Fibroblast of lung (primary cell): ENCODE data around the gene TMEM198. TPM values are rescaled to one million over a fixed set of nuclear protein-coding genes. Genes with fewer than 3 reads are reported as not detected.

ENCODE experiments used
- DNase-seq, 2 donors: peaks; one replicate each; pipeline versions ENCODE4 v3.0.0 to v3.0.0-alpha.2; 2010; ENCODE audit warnings: low read depth in 2 of 2
- H2AFZ ChIP-seq: 2 replicates; pipeline ENCODE4 v1.5.1; 2012; ENCODE audit warnings: low read length, control low read depth, inconsistent platforms
- H3K27ac ChIP-seq: 2 replicates; pipeline ENCODE4 v1.5.1; 2011; ENCODE audit warnings: low read length, control low read depth; ENCODE audit not compliant: insufficient read depth
- H3K27me3 ChIP-seq: 2 replicates; pipeline ENCODE4 v1.5.1; 2011; ENCODE audit warnings: mild to moderate bottlenecking, low read length; ENCODE audit not compliant: control insufficient read depth, insufficient read depth
- H3K36me3 ChIP-seq: 2 replicates; pipeline ENCODE4 v1.5.1; 2011; ENCODE audit warnings: low read length; ENCODE audit not compliant: control insufficient read depth, insufficient read depth
- H3K4me1 ChIP-seq: 2 replicates; pipeline ENCODE4 v1.5.1; 2011; ENCODE audit warnings: low read length; ENCODE audit not compliant: control insufficient read depth, insufficient read depth; ENCODE audit errors: extremely low read depth
- H3K4me2 ChIP-seq: 2 replicates; pipeline ENCODE4 v1.5.1; 2011; ENCODE audit warnings: low read length, control low read depth; ENCODE audit not compliant: insufficient read depth; ENCODE audit errors: extremely low read depth
- H3K4me3 ChIP-seq, 4 experiments: fragments of 200-600 bp in 1 of 4; sonication (generic) in 1 of 4; replicated peaks in 1 of 4; 2 replicates each; pipeline ENCODE4 v1.5.1; 2011 to 2016; ENCODE audit warnings: low read length in 4 of 4, low read depth in 3 of 4, mild to moderate bottlenecking in 3 of 4, control low read depth in 2 of 4, inconsistent platforms in 1 of 4, mixed read lengths in 1 of 4; ENCODE audit not compliant: insufficient read depth in 1 of 4; ENCODE audit errors: control extremely low read depth in 1 of 4
- H3K79me2 ChIP-seq: 2 replicates; pipeline ENCODE4 v1.5.1; 2012; ENCODE audit warnings: mild to moderate bottlenecking, low read length, inconsistent platforms; ENCODE audit not compliant: control insufficient read depth, insufficient read depth
- H3K9ac ChIP-seq: 2 replicates; pipeline ENCODE4 v1.5.1; 2011; ENCODE audit warnings: mild to moderate bottlenecking, low read length, control low read depth; ENCODE audit not compliant: insufficient read depth
- H3K9me3 ChIP-seq: 2 replicates; pipeline ENCODE4 v1.5.1; 2012; ENCODE audit warnings: low read depth, low read length; ENCODE audit not compliant: control insufficient read depth, insufficient read depth
- H4K20me1 ChIP-seq: 2 replicates; pipeline ENCODE4 v1.5.1; 2011; ENCODE audit warnings: low read length; ENCODE audit not compliant: control insufficient read depth, insufficient read depth; ENCODE audit errors: extremely low read depth
- CTCF ChIP-seq, 2 donors: IDR thresholded peaks in 1 of 2; conservative IDR thresholded peaks in 1 of 2; 1 replicate in 1 of 2; 2 replicates in 1 of 2; pipeline ENCODE4 v1.5.1; 2011 to 2012; ENCODE audit warnings: low read length in 2 of 2, control low read depth in 1 of 2, inconsistent platforms in 1 of 2, low read depth in 1 of 2, mild to moderate bottlenecking in 1 of 2
- EZH2 ChIP-seq: IDR thresholded peaks from 2 replicates; pipeline ENCODE4 v1.5.1; 2012; ENCODE audit warnings: low read length, control low read depth, mild to moderate bottlenecking; ENCODE audit errors: missing control alignments
- polyA plus RNA-seq, 2 donors: library from polyadenylated mRNA; depleted of rRNA in 1 of 2; stranded (reverse) in 1 of 2; unstranded in 1 of 2; fragments of >200 nt; gene quantifications; 2 replicates each; pipeline ENCODE4 v1.2.1, GENCODE V29; 2011 to 2012; ENCODE audit warnings: missing spikeins in 1 of 2
- total RNA-seq: library from RNA; depleted of rRNA; stranded (reverse); fragments of >200 nt; gene quantifications from 2 replicates; pipeline ENCODE4 v1.2.1, GENCODE V29; 2014

Gene TMEM198
- total and polyA plus RNA-seq, 2 donors (not counting 1 experiment from before 2014, with no cell fraction given): 0.70 to 0.99 TPM

- H3K4me3 ChIP-seq: no peak overlapping the region
- no peak for DNase-seq
- no peaks in the 10 kb centered on the region for H3K9me3 ChIP-seq
- no peak for TF ChIP-seq CTCF (conservative IDR thresholded peaks at IDR 0.05 in 1 of 2, IDR thresholded peaks at IDR 0.05 in 1 of 2; ENCODE audit: low read depth in 1 of 2, low read length in 2 of 2)
- no peak for TF ChIP-seq EZH2
- no peak overlapping the region for H2AFZ ChIP-seq
- H3K27ac ChIP-seq: no peak overlapping the region
- H3K4me2 ChIP-seq: no peak overlapping the region
- peaks cover 35% of the 10 kb centered on the region for H3K27me3 ChIP-seq
- H4K20me1 ChIP-seq: no peaks in the 10 kb centered on the region
- H3K79me2 ChIP-seq: no peaks in the 10 kb centered on the region
- H3K4me1 ChIP-seq: no peaks in the 10 kb centered on the region
- no peak overlapping the region for H3K9ac ChIP-seq
- peaks cover 12% of the 10 kb centered on the region for H3K36me3 ChIP-seq
These were observed 34.7 kb upstream of the TMEM198 start for GRCh38 chr2:219508971-219509779.

GRCh38 chr2:219509780-219510511 is 33.9 kb upstream of the TMEM198 start:
- Histone ChIP-seq H3K9ac (no peak overlapping the region), H3K36me3 (peaks cover 11% of the 10 kb centered on the region), H3K4me2 (peak overlapping the region; percentile 64), H3K27me3 (peaks cover 42% of the 10 kb centered on the region), H2AFZ (no peak overlapping the region), H3K9me3 (no peaks in the 10 kb centered on the region), H3K27ac (no peak overlapping the region), H4K20me1 (no peaks in the 10 kb centered on the region), H3K4me3 (peak overlapping the region in 3 of 4 experiments; percentile 9 to 38 (median 29)), H3K79me2 (no peaks in the 10 kb centered on the region), H3K4me1 (no peaks in the 10 kb centered on the region)
- DNase-seq: peak; percentile 49 to 51
- TF ChIP-seq CTCF (conservative IDR thresholded peaks at IDR 0.05 in 1 of 2, IDR thresholded peaks at IDR 0.05 in 1 of 2; ENCODE audit: low read depth in 1 of 2, low read length in 2 of 2) (peak; percentile 74 to 85), EZH2 (peak; percentile 13)

GRCh38 chr2:219510512-219511135 is 33.2 kb upstream of the TMEM198 start:
- no peak overlapping the region for H3K4me3 ChIP-seq
- H3K27ac ChIP-seq: no peak overlapping the region
- H3K36me3 ChIP-seq: peaks cover 8% of the 10 kb centered on the region
- TF ChIP-seq CTCF (conservative IDR thresholded peaks at IDR 0.05 in 1 of 2, IDR thresholded peaks at IDR 0.05 in 1 of 2; ENCODE audit: low read depth in 1 of 2, low read length in 2 of 2) (peak in 1 of 2 donors; percentile 2), EZH2 (peak; percentile 90)
- no peaks in the 10 kb centered on the region for H3K79me2 ChIP-seq
- H3K9ac ChIP-seq: no peak overlapping the region
- no peaks in the 10 kb centered on the region for H3K9me3 ChIP-seq
- peaks cover 48% of the 10 kb centered on the region for H3K27me3 ChIP-seq
- no peak for DNase-seq
- H4K20me1 ChIP-seq: no peaks in the 10 kb centered on the region
- H3K4me1 ChIP-seq: no peaks in the 10 kb centered on the region
- no peak overlapping the region for H3K4me2 ChIP-seq
- no peak overlapping the region for H2AFZ ChIP-seq
